Thymus (tissue), 11 donors: ENCODE data around the gene SNUPN. TPM values are rescaled to one million over a fixed set of nuclear protein-coding genes. Genes with fewer than 3 reads are reported as not detected.
A peak's percentile ranks its signal among the peaks of the same experiment; 100 is the strongest.
"Not testable (repeated sequence)": the region's sequence is repeated elsewhere in the genome, so short reads cannot be mapped to it uniquely, and the experiment has no call there.

ENCODE experiments used
- DNase-seq, 9 donors: peaks; one replicate each; pipeline ENCODE4 v3.0.0-alpha.2; 2013; ENCODE audit warnings: low spot score in 9 of 9, low read depth in 6 of 9, missing footprints in 1 of 9
- H3K27ac ChIP-seq, 2 donors: one replicate each; pipeline ENCODE4 v1.5.1; 2013; ENCODE audit warnings: control low read depth in 1 of 2, low read depth in 1 of 2, low read length in 1 of 2, mild to moderate bottlenecking in 1 of 2, moderate library complexity in 1 of 2
- H3K27me3 ChIP-seq, 2 donors: one replicate each; pipeline ENCODE4 v1.5.1; 2013; ENCODE audit warnings: low read length in 1 of 2; ENCODE audit not compliant: control insufficient read depth in 2 of 2, insufficient read depth in 1 of 2
- H3K36me3 ChIP-seq, 2 donors: one replicate each; pipeline ENCODE4 v1.5.1; 2013; ENCODE audit warnings: low read length in 1 of 2, mild to moderate bottlenecking in 1 of 2, moderate library complexity in 1 of 2; ENCODE audit not compliant: control insufficient read depth in 2 of 2, insufficient read depth in 2 of 2
- H3K4me1 ChIP-seq, 2 donors: one replicate each; pipeline ENCODE4 v1.5.1; 2013; ENCODE audit warnings: low read length in 2 of 2; ENCODE audit not compliant: control insufficient read depth in 2 of 2, insufficient read depth in 2 of 2
- H3K4me3 ChIP-seq, 2 donors: one replicate each; pipeline ENCODE4 v1.5.1; 2013; ENCODE audit warnings: low read length in 2 of 2, control low read depth in 1 of 2, mild to moderate bottlenecking in 1 of 2
- H3K9me3 ChIP-seq, 2 donors: one replicate each; pipeline ENCODE4 v1.5.1; 2013; ENCODE audit warnings: low read length in 1 of 2, mild to moderate bottlenecking in 1 of 2; ENCODE audit not compliant: control insufficient read depth in 2 of 2, insufficient read depth in 1 of 2
- WGBS: extraction: QIAGEN DNeasy Blood & Tissue Kit; methylation state at CpG from one replicate; pipeline ENCODE4 v1.1.7; 2013; 5-methylcytosine and 5-hydroxymethylcytosine counted together
- polyA plus RNA-seq: library from polyadenylated mRNA; stranded (reverse); fragments of 200-250 nt; gene quantifications from one replicate; pipeline ENCODE4 v1.2.3, GENCODE V29; 2013
- total RNA-seq: library from RNA; stranded (reverse); fragments of 120-200 nt; gene quantifications from one replicate; pipeline ENCODE4 v1.2.4, GENCODE V29; 2013
- donor health status: healthy.

SNUPN gene
- total and polyA plus RNA-seq, 2 donors: 22.2 to 26.7 TPM

GRCh38 chr15:75594276-75594675 is 31.2 kb downstream of the SNUPN start:
- Histone ChIP-seq H3K4me3 (no peak overlapping the region), H3K9me3 (no peaks in the 10 kb centered on the region), H3K27ac (no peak overlapping the region), H3K27me3 (no peaks in the 10 kb centered on the region), H3K4me1 (no peaks in the 10 kb centered on the region), H3K36me3 (peaks cover 40 to 44% of the 10 kb centered on the region in 2 donors)
- 98% methylated on average over 9 of the region's 9 CpGs for WGBS
- no peak for DNase-seq

- WGBS: 96% methylated on average over 4 of the region's 4 CpGs
- no peak overlapping the region for H3K4me3 ChIP-seq
- no peak overlapping the region for H3K27ac ChIP-seq
- H3K4me1 ChIP-seq: no peaks in the 10 kb centered on the region
- no peaks in the 10 kb centered on the region for H3K27me3 ChIP-seq
- DNase-seq: no peak
- no peaks in the 10 kb centered on the region for H3K9me3 ChIP-seq
- H3K36me3 ChIP-seq: peaks cover 22 to 24% of the 10 kb centered on the region in 2 donors
These were observed 33.7 kb downstream of the SNUPN start for GRCh38 chr15:75591655-75592364.

GRCh38 chr15:75590239-75590638 is 35.3 kb downstream of the SNUPN start:
- Histone ChIP-seq H3K4me3 (no peak overlapping the region), H3K9me3 (no peaks in the 10 kb centered on the region), H3K27ac (no peak overlapping the region), H3K4me1 (no peaks in the 10 kb centered on the region), H3K36me3 (peaks cover 10 to 11% of the 10 kb centered on the region in 2 donors), H3K27me3 (no peaks in the 10 kb centered on the region)
- DNase-seq: no peak
- WGBS: 91% methylated on average over 2 of the region's 2 CpGs

GRCh38 chr15:75589071-75589470 is 36.5 kb downstream of the SNUPN start:
- WGBS: 98% methylated on average over 5 of the region's 5 CpGs
- Histone ChIP-seq H3K4me3 (no peak overlapping the region), H3K27me3 (no peaks in the 10 kb centered on the region), H3K36me3 (peaks cover 4 to 5% of the 10 kb centered on the region in 2 donors), H3K9me3 (no peaks in the 10 kb centered on the region), H3K27ac (no peak overlapping the region), H3K4me1 (no peaks in the 10 kb centered on the region)
- no peak for DNase-seq

- 94% methylated on average over 5 of the region's 5 CpGs for WGBS
- H3K36me3 ChIP-seq, H3K9me3 ChIP-seq, H3K4me1 ChIP-seq, H3K27ac ChIP-seq, H3K27me3 ChIP-seq, DNase-seq, H3K4me3 ChIP-seq: not testable (repeated sequence)
These were observed 39.1 kb downstream of the SNUPN start for GRCh38 chr15:75586422-75586821.

- 85% methylated on average over 4 of the region's 4 CpGs for WGBS
- peaks cover 0 to 4% of the 10 kb centered on the region in 2 donors for H3K36me3 ChIP-seq
These were observed 41.4 kb downstream of the SNUPN start for GRCh38 chr15:75584121-75584520.

GRCh38 chr15:75583701-75584100 is 41.8 kb downstream of the SNUPN start:
- Histone ChIP-seq H3K4me3 (no peak overlapping the region), H3K9me3 (no peaks in the 10 kb centered on the region), H3K27me3 (no peaks in the 10 kb centered on the region), H3K4me1 (peaks cover 4 to 6% of the 10 kb centered on the region in 2 donors), H3K27ac (no peak overlapping the region), H3K36me3 (peaks cover 0 to 4% of the 10 kb centered on the region in 2 donors)
- 93% methylated on average over 5 of the region's 5 CpGs for WGBS
- DNase-seq: no peak

More at GRCh38 chr15:75584121-75584520, 41.4 kb downstream of the SNUPN start:
- Histone ChIP-seq H3K4me1 (peaks cover 4 to 6% of the 10 kb centered on the region in 2 donors), H3K27ac (no peak overlapping the region), H3K4me3 (no peak overlapping the region), H3K9me3 (no peaks in the 10 kb centered on the region), H3K27me3 (no peaks in the 10 kb centered on the region)
- DNase-seq: no peak

- H3K4me3 ChIP-seq, H3K4me1 ChIP-seq, H3K27me3 ChIP-seq, H3K36me3 ChIP-seq, DNase-seq, H3K27ac ChIP-seq, H3K9me3 ChIP-seq: not testable (repeated sequence)
- WGBS: 97% methylated on average over 5 of the region's 5 CpGs
These were observed 42.6 kb downstream of the SNUPN start for GRCh38 chr15:75582943-75583342.

- Histone ChIP-seq H3K9me3 (no peaks in the 10 kb centered on the region), H3K27ac (peak within 1 kb of the TSS in 1 of 2 donors; percentile 70), H3K27me3 (no peaks in the 10 kb centered on the region), H3K4me3 (peak within 1 kb of the TSS; percentile 78 to 95), H3K4me1 (peaks cover 10 to 17% of the 10 kb centered on the region in 2 donors), H3K36me3 (no peaks in the 10 kb centered on the region)
- WGBS: 2% methylated on average over 78 of the region's 78 CpGs
- DNase-seq: peak in 8 of 9 donors; percentile 32 to 83 (median 60)
These were observed 46.3 kb downstream of the SNUPN start, which contains the start of gene PTPN9 for GRCh38 chr15:75578948-75579920. Gene PTPN9 (minus strand): TSS chr15:75579315. CDS start chr15:75578776, 539 bp downstream.
